Measurements from ENCODE around the gene PARN.

Gene PARN

DNA sequence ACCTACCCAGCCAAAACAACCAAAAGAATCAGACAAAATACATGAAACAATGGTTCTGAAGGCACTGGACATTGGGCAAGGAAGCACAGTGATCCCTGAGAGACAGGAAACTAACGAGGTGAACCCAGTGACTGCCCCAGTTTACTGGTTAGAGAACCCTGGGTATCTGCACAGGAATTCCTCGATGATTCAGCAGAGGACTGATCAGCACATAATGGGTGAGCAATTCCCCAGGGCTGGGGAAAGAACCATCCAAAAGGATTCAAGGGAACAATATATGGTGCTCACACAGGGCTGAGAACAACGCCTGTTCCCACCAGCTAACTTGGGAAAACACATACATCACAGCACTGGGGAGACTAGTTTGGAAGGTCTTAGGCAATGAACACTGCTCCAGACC lies 167.2 kb downstream of the PARN start:
- Mint-ChIP-seq H3K36me3 (ENCODE audit: low read depth) (peaks cover 41% of the 10 kb centered on the region), H3K4me3 (no peak overlapping the region), H3K9me3 (peaks cover 23% of the 10 kb centered on the region), H3K27me3 (ENCODE audit: low read depth) (no peaks in the 10 kb centered on the region), H3K27ac (no peak overlapping the region), H3K4me1 (peaks cover 11% of the 10 kb centered on the region)
- TF ChIP-seq, protein P1, sequence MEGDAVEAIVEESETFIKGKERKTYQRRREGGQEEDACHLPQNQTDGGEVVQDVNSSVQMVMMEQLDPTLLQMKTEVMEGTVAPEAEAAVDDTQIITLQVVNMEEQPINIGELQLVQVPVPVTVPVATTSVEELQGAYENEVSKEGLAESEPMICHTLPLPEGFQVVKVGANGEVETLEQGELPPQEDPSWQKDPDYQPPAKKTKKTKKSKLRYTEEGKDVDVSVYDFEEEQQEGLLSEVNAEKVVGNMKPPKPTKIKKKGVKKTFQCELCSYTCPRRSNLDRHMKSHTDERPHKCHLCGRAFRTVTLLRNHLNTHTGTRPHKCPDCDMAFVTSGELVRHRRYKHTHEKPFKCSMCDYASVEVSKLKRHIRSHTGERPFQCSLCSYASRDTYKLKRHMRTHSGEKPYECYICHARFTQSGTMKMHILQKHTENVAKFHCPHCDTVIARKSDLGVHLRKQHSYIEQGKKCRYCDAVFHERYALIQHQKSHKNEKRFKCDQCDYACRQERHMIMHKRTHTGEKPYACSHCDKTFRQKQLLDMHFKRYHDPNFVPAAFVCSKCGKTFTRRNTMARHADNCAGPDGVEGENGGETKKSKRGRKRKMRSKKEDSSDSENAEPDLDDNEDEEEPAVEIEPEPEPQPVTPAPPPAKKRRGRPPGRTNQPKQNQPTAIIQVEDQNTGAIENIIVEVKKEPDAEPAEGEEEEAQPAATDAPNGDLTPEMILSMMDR (IDR thresholded peaks at IDR 0.05; ENCODE audit: unreplicated experiment in 3 of 3) = no peak

DNA sequence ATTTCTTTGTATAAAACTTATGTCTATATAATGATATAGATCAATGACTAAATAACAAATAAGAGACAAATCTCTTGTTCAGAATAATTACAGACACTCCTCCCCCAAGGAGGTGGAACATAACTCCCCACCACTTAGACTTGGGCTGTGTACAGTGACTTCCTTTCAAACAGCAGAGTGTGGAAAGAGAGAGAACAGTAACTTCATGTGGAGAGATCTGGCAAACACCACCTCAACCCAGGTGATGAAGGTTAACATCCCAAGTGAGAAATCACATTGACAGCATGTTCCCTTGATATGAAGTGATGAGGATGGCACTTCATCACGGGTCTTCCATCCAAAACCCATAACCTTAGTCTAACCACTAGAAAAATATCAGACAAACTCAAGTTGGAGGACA lies 169.3 kb downstream of the PARN start:
- peaks cover 27% of the 10 kb centered on the region for H3K4me1 Mint-ChIP-seq
- TF ChIP-seq, protein P1 (IDR thresholded peaks at IDR 0.05; ENCODE audit: unreplicated experiment in 3 of 3) = no peak
- H3K36me3 Mint-ChIP-seq (ENCODE audit: low read depth) = peaks cover 36% of the 10 kb centered on the region
- H3K27ac Mint-ChIP-seq = no peak overlapping the region
- no peak overlapping the region for H3K4me3 Mint-ChIP-seq
- H3K27me3 Mint-ChIP-seq (ENCODE audit: low read depth) = no peaks in the 10 kb centered on the region
- H3K9me3 Mint-ChIP-seq = peaks cover 23% of the 10 kb centered on the region

DNA sequence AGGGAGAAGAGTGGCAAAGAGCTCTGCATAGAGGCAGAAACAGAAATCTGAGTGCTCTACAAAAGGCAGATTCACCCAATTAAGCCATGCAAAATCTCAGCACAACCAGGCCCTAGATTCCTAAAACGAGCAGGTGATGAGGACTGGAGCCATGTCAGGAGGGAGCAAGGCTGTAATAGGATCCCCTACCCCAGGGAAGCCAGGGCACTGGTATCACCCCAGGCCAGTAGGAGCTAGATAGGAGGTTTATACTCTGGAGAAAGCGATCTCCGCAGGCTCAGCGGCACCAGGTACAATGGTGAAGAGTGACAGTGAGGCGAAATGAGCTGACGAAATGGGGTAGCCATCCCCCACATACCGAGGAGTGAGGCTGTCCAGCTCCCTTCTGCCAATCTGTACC lies 171.5 kb downstream of the PARN start:
- Mint-ChIP-seq H3K4me1 (peaks cover 40% of the 10 kb centered on the region), H3K36me3 (ENCODE audit: low read depth) (peaks cover 28% of the 10 kb centered on the region), H3K27ac (no peak overlapping the region)

DNA sequence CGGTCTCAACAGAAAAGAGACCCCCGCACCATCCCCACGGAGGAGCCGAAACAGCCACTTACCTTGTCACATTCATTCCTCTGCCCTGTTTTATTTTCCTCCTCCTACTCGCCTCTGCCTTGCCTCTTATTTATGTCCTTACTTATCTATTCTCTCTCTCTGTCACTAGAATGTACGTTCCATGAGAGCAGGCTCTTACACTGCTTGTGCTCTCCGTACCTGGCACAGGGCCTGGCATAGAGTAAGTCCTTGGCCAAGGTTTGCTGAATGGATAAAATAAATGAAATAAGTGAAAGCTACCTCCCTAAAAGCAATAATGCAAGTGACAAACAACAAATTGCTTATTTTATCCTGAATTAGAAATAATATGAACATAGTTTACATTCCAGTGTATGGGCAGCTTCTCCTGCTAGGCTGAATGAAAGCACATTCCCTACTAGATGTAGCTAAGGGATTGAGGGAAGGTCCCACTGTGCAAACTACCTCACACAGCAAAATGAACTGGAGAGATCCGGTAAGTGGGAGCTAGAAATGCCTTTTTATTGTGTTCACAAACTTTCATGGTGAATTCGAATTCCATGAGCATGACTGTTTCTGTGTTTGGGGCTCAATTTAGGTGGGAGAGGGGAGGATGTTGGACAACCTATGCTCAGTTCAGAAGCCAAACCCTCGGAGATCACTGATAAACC lies 173.1 kb downstream of the PARN start:
- H3K27ac Mint-ChIP-seq = no peak overlapping the region
- H3K9me3 Mint-ChIP-seq = peaks cover 3% of the 10 kb centered on the region
- no peaks in the 10 kb centered on the region for H3K27me3 Mint-ChIP-seq (ENCODE audit: low read depth)
- H3K36me3 Mint-ChIP-seq (ENCODE audit: low read depth) = peaks cover 14% of the 10 kb centered on the region
- H3K4me1 Mint-ChIP-seq = peaks cover 40% of the 10 kb centered on the region
- H3K4me3 Mint-ChIP-seq = no peak overlapping the region
- TF ChIP-seq, protein P1 (IDR thresholded peaks at IDR 0.05; ENCODE audit: unreplicated experiment in 3 of 3) = no peak

More for the DNA sequence above, 171.5 kb downstream of the PARN start:
- TF ChIP-seq, protein P1 (IDR thresholded peaks at IDR 0.05; ENCODE audit: unreplicated experiment in 3 of 3) = no peak
- no peak overlapping the region for H3K4me3 Mint-ChIP-seq
- no peaks in the 10 kb centered on the region for H3K27me3 Mint-ChIP-seq (ENCODE audit: low read depth)
- H3K9me3 Mint-ChIP-seq = peaks cover 18% of the 10 kb centered on the region

DNA sequence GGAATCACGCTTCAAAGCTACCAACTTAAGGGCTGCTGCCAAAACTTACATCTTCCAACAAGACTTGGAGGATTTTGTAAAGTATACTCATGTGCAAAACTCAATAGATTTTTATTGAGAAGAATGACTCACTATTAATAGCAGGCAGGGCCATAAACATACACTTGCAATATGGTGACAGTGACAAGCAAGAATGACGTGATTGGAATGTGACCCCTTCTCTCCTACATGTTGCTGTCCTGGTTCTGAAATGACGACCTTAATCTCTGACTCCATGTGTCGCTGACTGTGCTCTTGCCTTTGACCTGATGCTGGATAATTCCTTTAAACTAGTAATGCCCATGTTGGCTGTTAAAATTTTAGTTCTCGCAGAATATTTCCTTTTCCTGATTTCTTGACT lies 174.5 kb downstream of the PARN start:
- TF ChIP-seq, protein P1 (IDR thresholded peaks at IDR 0.05; ENCODE audit: unreplicated experiment in 3 of 3) = no peak
- no peak overlapping the region for H3K4me3 Mint-ChIP-seq
- peaks cover 40% of the 10 kb centered on the region for H3K4me1 Mint-ChIP-seq
- H3K36me3 Mint-ChIP-seq (ENCODE audit: low read depth) = peaks cover under 1% of the 10 kb centered on the region
- H3K27me3 Mint-ChIP-seq (ENCODE audit: low read depth) = no peaks in the 10 kb centered on the region
- no peaks in the 10 kb centered on the region for H3K9me3 Mint-ChIP-seq
- no peak overlapping the region for H3K27ac Mint-ChIP-seq

DNA sequence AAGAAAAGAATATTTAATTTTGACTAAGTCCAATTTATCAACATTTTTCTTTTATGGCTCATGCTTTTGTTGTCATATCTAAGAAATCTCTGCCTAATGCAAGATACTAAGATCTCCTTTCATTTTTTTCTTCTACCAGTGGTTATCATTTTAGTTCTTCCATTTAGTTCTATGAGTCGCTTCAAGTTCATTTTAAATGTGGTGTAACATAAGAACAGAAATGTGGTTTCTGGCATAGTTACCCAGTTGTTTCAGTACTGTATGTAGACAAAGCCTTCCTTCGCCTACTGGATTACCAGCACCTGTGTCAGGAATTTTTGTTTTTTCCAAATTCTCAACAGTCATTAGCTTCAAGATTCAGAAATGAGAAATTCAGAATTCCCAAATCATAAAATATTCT lies 175.7 kb downstream of the PARN start:
- Mint-ChIP-seq H3K4me1 (peaks cover 50% of the 10 kb centered on the region), H3K4me3 (no peak overlapping the region), H3K27ac (peak overlapping the region in 2 of 3 experiments; percentile 4 to 61), H3K9me3 (no peaks in the 10 kb centered on the region), H3K27me3 (ENCODE audit: low read depth) (no peaks in the 10 kb centered on the region), H3K36me3 (ENCODE audit: low read depth) (no peaks in the 10 kb centered on the region)
- TF ChIP-seq, protein P1 (IDR thresholded peaks at IDR 0.05; ENCODE audit: unreplicated experiment in 3 of 3) = no peak

All from nephron (organoid).